Right lobe of liver (tissue), 4 donors: ENCODE data around the gene TACO1.

Experiments
- CTCF ChIP-seq, 4 donors: fragments of 200-600 bp in 3 of 4; fragments of 450-650 bp in 1 of 4; IDR thresholded peaks; one replicate each; pipeline versions ENCODE4 v1.5.1 to v1.8.0; 2016 to 2022; ENCODE audit warnings: antibody characterized with exemption in 4 of 4, mild to moderate bottlenecking in 2 of 4
- POLR2A ChIP-seq: fragments of 450-650 bp; IDR thresholded peaks from one replicate; pipeline ENCODE4 v1.6.1; 2017; ENCODE audit warnings: antibody characterized with exemption, mild to moderate bottlenecking
- donor health status: DM: no; HTN: no; CAD: no.
- donor health status: DM: no; HTN: no; CAD: no.
- donor health status: DM: no; HTN: yes; CAD: no.

- no peak for TF ChIP-seq POLR2A
- no peak for TF ChIP-seq CTCF (IDR thresholded peaks at IDR 0.05)
Measured at GRCh38 chr17:63649813-63650212, 49.1 kb downstream of the TACO1 start.
